ENCODE data around the gene LRFN4.

GRCh38 chr11:66834943-66835342, 21.9 kb upstream of the LRFN4 start:
- TF ChIP-seq CTCF (IDR thresholded peaks at IDR 0.05), result no peak
- TF ChIP-seq POLR2A (IDR thresholded peaks at IDR 0.05), result no peak
